IPS-11a (cell line): ENCODE results near the gene HSFY1.
"Not testable (repeated sequence)": the region's sequence is repeated elsewhere in the genome, so short reads cannot be mapped to it uniquely, and the experiment has no call there.

Experiments
- H3K4me3 ChIP-seq: one replicate; pipeline ENCODE4 v1.5.1; 2013; ENCODE audit warnings: low read depth, low read length, control low read depth

The HSFY1 gene

GRCh38 chrY:18546420-18546819 lies at the start of gene HSFY1:
HSFY1 (plus strand) TSS chrY:18546720; CDS start chrY:18546788, 68 bp downstream.
- H3K4me3 ChIP-seq: not testable (repeated sequence)

GRCh38 chrY:18504266-18504665 lies 42.3 kb upstream of the HSFY1 start:
- H3K4me3 ChIP-seq: not testable (repeated sequence)

- not testable (repeated sequence) for H3K4me3 ChIP-seq
Observed at GRCh38 chrY:18530995-18531655, 15.4 kb upstream of the HSFY1 start.

GRCh38 chrY:18538952-18539351 lies 7.6 kb upstream of the HSFY1 start:
- not testable (repeated sequence) for H3K4me3 ChIP-seq

GRCh38 chrY:18553132-18553531 lies 6.6 kb downstream of the HSFY1 start:
- H3K4me3 ChIP-seq: not testable (repeated sequence)

GRCh38 chrY:18565915-18566314 lies 19.4 kb downstream of the HSFY1 start:
- not testable (repeated sequence) for H3K4me3 ChIP-seq
